HL-60 (cell line): ENCODE results near the gene TMEM163.

Source experiments
- DNase-seq, 2 experiments: peaks; one replicate each; pipeline ENCODE4 v3.0.0-alpha.2; 2010 to 2020; ENCODE audit warnings: low read depth in 1 of 2, low spot score in 1 of 2
- H3K27ac ChIP-seq: fragments of 250-450 bp; sonication (Bioruptor Pico); replicated peaks from 2 replicates; pipeline ENCODE4 v1.5.1; 2020; ENCODE audit warnings: mild to moderate bottlenecking, moderate library complexity
- H3K27me3 ChIP-seq: fragments of 250-450 bp; sonication (Bioruptor Pico); 2 replicates; pipeline ENCODE4 v1.5.1; 2021; ENCODE audit warnings: mild to moderate bottlenecking, moderate library complexity; ENCODE audit not compliant: insufficient read depth, poor library complexity, severe bottlenecking
- H3K4me3 ChIP-seq: replicated peaks from 2 replicates; pipeline ENCODE4 v1.5.1; 2011; ENCODE audit warnings: mild to moderate bottlenecking, control low read depth, low read length; ENCODE audit not compliant: insufficient read depth
- GABPA ChIP-seq: IDR thresholded peaks from 2 replicates; pipeline ENCODE4 v1.6.1; 2012; ENCODE audit warnings: low read depth
- POLR2AphosphoS5 ChIP-seq: IDR thresholded peaks from 2 replicates; pipeline ENCODE4 v1.6.1; 2012; ENCODE audit warnings: low read depth
- SPI1 ChIP-seq: IDR thresholded peaks from 2 replicates; pipeline ENCODE4 v1.6.1; 2012; ENCODE audit warnings: low read depth, mild to moderate bottlenecking, borderline replicate concordance
- TF ChIP-seq, protein P1 (sequence below): IDR thresholded peaks from one replicate; pipeline ENCODE4 v1.5.1; 2011; ENCODE audit warnings: low read length, control low read depth, inconsistent platforms; ENCODE audit not compliant: insufficient read depth
- TF ChIP-seq, protein P2 (sequence below): IDR thresholded peaks from 2 replicates; pipeline ENCODE4 v1.6.1; 2012; ENCODE audit warnings: low read depth; ENCODE audit not compliant: insufficient replicate concordance

Gene TMEM163

GRCh38 chr2:134648586-134648985 lies 70.2 kb downstream of the TMEM163 start:
- Histone ChIP-seq H3K4me3 (no peak overlapping the region), H3K27me3 (peaks cover 2% of the 10 kb centered on the region), H3K27ac (no peak overlapping the region)
- no peak for DNase-seq
- TF ChIP-seq POLR2AphosphoS5 (no peak), GABPA (no peak), SPI1 (no peak)
- TF ChIP-seq, protein P1, sequence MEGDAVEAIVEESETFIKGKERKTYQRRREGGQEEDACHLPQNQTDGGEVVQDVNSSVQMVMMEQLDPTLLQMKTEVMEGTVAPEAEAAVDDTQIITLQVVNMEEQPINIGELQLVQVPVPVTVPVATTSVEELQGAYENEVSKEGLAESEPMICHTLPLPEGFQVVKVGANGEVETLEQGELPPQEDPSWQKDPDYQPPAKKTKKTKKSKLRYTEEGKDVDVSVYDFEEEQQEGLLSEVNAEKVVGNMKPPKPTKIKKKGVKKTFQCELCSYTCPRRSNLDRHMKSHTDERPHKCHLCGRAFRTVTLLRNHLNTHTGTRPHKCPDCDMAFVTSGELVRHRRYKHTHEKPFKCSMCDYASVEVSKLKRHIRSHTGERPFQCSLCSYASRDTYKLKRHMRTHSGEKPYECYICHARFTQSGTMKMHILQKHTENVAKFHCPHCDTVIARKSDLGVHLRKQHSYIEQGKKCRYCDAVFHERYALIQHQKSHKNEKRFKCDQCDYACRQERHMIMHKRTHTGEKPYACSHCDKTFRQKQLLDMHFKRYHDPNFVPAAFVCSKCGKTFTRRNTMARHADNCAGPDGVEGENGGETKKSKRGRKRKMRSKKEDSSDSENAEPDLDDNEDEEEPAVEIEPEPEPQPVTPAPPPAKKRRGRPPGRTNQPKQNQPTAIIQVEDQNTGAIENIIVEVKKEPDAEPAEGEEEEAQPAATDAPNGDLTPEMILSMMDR, result no peak
- TF ChIP-seq, protein P2, sequence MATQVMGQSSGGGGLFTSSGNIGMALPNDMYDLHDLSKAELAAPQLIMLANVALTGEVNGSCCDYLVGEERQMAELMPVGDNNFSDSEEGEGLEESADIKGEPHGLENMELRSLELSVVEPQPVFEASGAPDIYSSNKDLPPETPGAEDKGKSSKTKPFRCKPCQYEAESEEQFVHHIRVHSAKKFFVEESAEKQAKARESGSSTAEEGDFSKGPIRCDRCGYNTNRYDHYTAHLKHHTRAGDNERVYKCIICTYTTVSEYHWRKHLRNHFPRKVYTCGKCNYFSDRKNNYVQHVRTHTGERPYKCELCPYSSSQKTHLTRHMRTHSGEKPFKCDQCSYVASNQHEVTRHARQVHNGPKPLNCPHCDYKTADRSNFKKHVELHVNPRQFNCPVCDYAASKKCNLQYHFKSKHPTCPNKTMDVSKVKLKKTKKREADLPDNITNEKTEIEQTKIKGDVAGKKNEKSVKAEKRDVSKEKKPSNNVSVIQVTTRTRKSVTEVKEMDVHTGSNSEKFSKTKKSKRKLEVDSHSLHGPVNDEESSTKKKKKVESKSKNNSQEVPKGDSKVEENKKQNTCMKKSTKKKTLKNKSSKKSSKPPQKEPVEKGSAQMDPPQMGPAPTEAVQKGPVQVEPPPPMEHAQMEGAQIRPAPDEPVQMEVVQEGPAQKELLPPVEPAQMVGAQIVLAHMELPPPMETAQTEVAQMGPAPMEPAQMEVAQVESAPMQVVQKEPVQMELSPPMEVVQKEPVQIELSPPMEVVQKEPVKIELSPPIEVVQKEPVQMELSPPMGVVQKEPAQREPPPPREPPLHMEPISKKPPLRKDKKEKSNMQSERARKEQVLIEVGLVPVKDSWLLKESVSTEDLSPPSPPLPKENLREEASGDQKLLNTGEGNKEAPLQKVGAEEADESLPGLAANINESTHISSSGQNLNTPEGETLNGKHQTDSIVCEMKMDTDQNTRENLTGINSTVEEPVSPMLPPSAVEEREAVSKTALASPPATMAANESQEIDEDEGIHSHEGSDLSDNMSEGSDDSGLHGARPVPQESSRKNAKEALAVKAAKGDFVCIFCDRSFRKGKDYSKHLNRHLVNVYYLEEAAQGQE, result no peak

DNA sequence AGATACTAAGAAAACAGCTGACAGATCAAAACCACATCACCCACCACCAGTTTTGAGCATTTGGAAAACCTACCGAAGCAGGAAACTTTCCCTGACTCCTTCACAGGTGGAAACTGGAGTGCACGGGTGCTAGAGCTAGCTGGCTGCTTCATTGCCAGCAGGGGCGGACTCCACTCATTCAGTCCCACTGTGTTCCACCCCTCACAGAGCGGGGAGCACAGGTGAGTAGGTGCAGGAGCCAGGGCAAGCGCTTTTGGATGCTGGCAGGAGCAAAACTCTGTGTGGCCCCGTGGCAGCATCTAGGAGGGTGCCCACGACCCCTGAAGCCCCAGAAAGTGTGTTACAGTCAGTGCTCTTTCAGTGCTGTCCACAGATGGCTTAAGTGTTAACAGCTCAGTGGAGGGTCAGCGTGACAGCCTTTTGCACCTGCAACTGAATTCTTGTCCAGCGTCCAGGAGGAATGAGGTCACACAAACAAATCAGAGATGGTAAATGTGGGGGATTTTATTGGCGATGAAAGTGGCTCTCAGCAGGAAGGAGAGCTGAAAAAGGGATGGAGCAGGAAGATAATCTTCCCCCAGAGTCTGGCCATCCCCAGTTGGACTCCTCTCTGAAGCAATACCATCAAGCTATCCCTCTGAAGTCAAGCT lies 71.1 kb downstream of the TMEM163 start:
- DNase-seq, result no peak
- TF ChIP-seq POLR2AphosphoS5, result no peak
- no peak overlapping the region for H3K27ac ChIP-seq

GRCh38 chr2:134642938-134643337 lies 75.9 kb downstream of the TMEM163 start:
- TF ChIP-seq, protein P1, result no peak
- TF ChIP-seq POLR2AphosphoS5 (no peak), GABPA (no peak), SPI1 (no peak)
- TF ChIP-seq, protein P2, result no peak
- DNase-seq, result no peak
- Histone ChIP-seq H3K4me3 (no peak overlapping the region), H3K27me3 (peaks cover 4% of the 10 kb centered on the region), H3K27ac (no peak overlapping the region)

More for the DNA sequence above, 71.1 kb downstream of the TMEM163 start:
- Histone ChIP-seq H3K4me3 (no peak overlapping the region), H3K27me3 (peaks cover 2% of the 10 kb centered on the region)

- no peak overlapping the region for H3K27ac ChIP-seq
- DNase-seq, result no peak
- peaks cover 4% of the 10 kb centered on the region for H3K27me3 ChIP-seq
- TF ChIP-seq SPI1, result no peak
- TF ChIP-seq, protein P2, result no peak
- TF ChIP-seq GABPA, result no peak
- TF ChIP-seq, protein P1, result no peak
- TF ChIP-seq POLR2AphosphoS5, result no peak
- no peak overlapping the region for H3K4me3 ChIP-seq
Measured at GRCh38 chr2:134640494-134640893, 78.3 kb downstream of the TMEM163 start.
